Stimulated activated CD8-positive, alpha-beta memory T cell treated with anti-CD3 and anti-CD28 coated beads, Interleukin-15, amount 100 ng/mL, for 4 hours (primary cell): Measurements from ENCODE around the gene MYNN.

Source experiments
- DNase-seq, 2 donors: peaks; one replicate each; pipeline ENCODE4 v3.0.0-alpha.2; 2020; ENCODE audit warnings: low read depth in 2 of 2

Gene MYNN

GRCh38 chr3:169777822-169778221 is 4.6 kb downstream of the MYNN start:
- no peak for DNase-seq

DNA sequence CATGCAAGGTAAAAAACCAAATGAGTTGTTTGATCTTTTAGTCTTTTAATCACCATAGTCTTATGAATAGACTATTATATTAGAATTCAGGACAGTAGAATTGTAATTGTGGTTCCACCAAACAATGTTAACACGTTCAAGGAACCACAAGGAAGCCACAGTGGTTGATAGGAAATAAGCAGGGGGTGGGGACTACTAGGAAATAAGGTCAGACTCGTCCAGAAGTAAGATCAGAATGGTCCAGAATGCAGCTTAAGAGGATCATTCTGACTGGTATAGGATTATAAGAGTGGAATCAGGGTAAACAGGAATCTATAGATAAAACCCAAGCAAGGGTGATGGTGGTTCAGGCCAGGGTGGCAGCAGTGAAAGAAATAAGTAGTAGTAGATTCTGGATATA is 7.5 kb downstream of the MYNN start:
- DNase-seq, result no peak

GRCh38 chr3:169781209-169781855 is 8.1 kb downstream of the MYNN start:
- no peak for DNase-seq

DNA sequence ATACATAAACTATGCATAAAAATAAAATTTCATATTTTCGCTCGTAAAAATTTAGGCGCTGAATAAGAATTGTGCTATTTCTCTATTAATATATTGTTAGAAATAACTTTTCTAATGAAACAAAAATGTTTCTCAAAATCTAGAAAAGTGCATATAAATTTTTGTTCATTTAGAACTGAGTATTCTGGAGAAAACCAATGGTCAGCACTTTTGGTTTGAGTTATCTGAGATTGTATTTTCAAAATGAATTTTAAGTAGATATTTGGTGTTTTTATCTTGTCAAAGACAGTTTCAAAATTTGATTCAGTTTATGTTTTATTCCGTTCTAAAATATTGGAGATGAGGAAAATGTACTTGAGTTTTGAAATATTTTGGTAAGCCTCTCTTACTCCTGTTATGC is 13.9 kb downstream of the MYNN start:
- no peak for DNase-seq

DNA sequence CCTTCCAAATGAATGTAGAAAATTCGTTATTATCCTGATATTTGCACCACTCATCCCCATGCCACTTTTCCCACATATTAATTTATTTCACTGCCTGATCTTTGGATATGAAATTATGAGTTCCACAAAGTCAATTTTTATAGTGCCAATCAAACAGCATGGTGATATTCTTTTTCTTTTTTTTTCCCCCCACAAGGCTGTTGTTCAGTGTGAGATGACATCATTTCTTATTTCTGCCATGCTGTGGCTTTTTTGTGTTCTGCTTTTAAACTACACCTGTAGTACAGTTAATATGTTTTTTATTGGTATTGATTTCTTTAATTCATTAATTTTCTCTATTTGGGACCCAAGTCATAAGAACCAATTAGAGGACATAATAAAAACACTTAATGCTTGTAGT is 14.6 kb downstream of the MYNN start:
- DNase-seq, result no peak

DNA sequence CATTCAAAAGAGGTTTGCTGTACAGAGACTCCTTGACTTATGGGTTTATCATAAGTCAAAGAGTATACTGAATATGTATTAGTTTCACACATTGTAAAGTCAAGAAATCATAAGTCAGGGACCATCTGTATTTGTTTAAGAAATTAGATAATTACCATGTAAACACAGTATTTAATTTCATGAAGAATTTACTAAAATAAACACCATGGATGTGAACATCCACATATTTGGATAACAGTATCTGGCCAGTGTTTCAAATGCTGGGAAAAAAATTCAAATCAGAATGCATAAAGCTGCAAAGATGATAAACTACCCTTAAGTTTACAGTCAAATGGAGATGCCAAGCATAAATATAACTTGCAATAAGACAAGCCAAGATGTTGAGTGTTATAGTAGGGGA is 17.0 kb downstream of the MYNN start:
- no peak for DNase-seq

DNA sequence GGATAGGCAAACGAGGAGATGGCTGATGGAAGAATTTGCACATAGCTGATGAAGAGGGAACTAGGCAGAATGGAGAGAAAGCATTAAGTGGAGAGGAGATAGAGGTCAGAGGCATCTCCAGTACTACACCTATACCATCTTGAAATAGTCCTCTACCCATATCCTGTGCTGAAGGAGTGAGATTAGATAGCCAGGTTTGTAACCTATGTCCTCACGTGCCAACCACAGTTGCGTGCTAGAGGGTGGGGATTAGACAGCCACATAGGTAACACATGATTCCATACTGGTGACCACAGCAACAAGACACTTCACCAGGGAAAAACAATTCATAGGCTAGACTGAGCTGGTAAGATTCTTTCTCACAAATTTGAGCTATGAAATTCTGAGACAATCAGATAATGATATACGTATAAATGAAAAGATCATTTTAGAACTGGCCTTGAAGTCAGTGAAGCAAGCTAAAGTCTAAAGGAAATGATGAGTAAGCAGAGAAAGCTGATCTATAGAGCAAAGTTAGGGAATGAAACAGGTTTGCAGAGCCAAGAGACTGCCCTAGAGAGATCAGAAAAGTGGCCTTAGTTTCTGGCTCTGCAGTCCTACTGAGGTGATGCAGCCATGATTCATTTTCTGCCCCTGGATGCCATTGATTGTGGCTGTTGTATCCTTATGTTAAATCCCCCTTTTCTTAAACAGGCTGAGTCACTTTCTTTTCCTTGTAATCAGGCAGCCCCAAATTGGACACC is 17.7 kb downstream of the MYNN start:
- no peak for DNase-seq

DNA sequence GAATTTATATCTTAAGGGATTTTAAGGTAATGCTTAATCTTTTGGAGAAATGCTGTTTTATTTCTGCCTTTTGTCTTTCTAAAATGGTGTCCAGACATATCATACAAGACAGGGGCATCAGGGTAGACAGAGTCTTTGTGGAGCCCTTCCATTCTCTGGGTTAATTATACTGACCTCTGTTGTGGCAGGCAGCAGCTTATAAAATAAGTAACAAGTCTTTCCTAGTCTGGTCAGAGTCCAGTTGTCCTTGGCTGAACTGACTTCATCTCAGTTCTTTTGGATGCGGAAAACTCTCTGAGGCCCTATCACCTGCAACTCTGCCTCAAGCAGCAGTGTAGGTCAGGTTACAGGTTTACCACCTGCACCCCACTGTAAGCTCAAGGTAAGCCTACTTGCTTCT is 19.2 kb downstream of the MYNN start:
- DNase-seq, result no peak

GRCh38 chr3:169804681-169805080 is 31.5 kb downstream of the MYNN start:
- DNase-seq, result no peak

DNA sequence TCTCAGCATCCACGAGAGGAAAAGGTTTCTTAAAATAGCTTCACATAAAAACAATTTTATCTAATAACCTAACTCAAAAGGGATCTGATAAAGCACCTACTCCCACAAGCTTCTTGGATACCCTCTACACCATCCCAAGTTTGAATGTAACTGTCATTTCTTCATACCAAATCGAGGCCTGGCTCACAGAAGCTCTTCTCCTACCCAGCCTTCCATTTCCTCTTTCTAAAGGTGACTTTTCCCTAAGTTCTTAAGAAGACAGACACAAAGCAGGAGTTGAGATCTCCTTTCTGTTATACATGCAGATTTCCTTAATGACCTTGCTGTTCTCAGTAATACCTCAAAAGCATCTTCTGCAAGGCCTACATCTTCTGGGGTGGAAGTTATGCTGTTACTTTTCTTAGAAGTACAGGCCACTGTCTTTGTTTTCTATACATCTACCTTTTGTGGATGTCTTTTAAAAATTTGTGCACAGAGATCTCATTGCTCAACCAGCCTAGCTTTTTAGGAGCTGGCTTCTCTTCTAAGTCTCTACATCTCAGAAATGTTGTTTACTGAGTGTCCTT is 36.1 kb downstream of the MYNN start:
- no peak for DNase-seq

- no peak for DNase-seq
Observed at GRCh38 chr3:169811631-169812331, 38.6 kb downstream of the MYNN start.

GRCh38 chr3:169812332-169813235 is 39.4 kb downstream of the MYNN start, which contains the start of the genes LRRC34 and LRRIQ4:
LRRC34 (minus strand) TSS chr3:169812904; CDS start chr3:169812548, 356 bp downstream.
LRRIQ4 (plus strand) TSS chr3:169812870; CDS start chr3:169821922, 9,052 bp downstream.
- peak; percentile 36 to 54 for DNase-seq

- no peak for DNase-seq
Observed at GRCh38 chr3:169813278-169813677, 40.1 kb downstream of the MYNN start.

DNA sequence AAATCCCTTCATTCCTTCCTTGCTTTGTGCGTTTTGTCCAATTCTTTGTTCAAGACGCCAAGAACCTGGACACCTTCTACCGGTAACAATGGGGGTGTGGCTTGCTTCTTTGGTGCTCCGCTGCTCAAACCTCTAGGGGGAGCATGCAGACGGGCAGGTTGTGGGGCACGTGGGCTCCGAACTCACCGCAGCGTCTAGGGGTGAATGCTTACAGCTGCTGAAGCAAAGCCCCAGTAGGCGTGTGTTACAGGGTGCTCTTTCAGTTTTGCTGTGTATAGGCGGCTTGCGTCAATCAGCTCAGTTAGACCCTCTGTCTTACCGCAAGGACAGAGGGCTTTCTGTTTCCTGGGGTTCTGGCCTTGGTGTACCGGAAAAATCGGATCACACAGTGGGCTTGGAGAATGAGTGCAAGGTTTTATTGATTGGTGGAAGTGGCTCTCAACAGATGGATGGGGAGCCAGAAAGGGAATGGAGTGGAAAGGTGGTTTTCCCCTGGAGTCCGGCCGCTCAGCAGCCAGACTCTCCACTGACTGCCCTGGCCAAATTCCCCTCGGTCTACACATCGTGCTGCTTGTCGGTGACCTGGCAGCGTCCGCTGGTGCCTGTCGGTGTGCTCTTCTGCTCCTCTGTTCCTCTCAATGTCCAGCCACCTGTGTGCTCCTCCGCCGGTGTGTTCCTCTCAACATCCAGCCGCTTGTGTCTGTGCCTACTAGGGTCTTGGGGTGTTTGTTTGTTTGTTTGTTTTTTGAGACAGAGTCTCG is 40.7 kb downstream of the MYNN start:
- peak; percentile 54 to 69 for DNase-seq

DNA sequence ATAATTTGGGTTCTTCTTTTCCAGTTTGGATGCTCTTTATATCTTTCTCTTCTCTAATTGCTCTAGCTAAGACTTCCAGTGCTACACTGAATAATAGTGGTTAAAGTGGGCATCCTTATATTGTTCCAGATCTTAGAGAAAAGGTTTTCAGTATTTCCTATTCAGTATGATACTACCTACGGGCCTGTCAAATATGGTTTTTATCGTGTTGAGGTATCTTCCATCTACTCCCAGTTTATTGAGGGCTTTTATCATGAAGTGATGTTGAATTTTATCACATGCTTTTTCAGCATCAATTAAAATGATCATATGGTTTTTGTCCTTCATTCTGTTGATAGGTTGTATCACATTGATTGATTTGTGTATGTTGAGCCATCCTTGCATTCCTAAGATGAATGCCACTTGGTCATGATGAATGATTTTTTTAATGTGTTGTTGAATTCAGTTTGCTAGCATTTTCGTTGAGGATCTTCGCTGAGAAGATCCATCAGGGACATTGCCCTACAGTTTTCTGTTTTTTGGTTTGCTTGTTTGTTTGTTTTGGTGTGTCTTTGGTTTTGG is 42.5 kb downstream of the MYNN start:
- DNase-seq, result no peak

- DNase-seq, result no peak
Observed at GRCh38 chr3:169818316-169818715, 45.1 kb downstream of the MYNN start.

DNA sequence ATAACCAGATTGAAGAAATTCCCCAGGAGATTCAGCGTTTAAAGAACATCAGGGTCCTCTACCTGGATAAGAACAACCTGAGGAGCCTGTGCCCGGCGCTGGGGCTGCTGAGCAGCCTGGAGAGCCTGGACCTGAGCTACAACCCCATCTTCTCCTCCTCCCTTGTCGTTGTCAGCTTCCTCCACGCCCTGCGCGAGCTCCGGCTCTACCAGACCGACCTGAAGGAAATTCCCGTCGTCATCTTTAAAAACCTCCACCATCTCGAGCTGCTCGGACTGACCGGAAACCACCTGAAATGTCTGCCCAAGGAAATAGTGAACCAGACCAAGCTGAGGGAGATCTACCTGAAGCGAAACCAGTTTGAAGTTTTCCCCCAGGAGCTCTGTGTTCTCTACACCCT is 48.9 kb downstream of the MYNN start:
- no peak for DNase-seq

DNA sequence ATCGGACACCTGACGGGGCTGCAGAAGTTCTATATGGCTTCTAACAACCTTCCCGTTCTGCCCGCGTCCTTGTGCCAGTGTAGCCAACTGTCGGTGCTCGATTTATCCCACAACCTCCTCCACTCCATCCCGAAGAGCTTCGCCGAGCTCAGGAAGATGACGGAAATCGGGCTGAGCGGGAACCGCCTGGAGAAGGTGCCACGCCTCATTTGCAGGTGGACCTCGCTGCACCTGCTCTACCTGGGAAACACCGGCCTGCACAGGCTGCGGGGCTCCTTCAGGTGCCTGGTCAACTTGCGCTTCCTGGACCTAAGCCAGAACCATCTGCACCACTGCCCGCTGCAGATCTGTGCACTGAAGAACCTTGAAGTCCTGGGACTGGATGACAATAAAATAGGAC is 49.3 kb downstream of the MYNN start:
- no peak for DNase-seq

GRCh38 chr3:169822983-169823382 is 49.8 kb downstream of the MYNN start:
- no peak for DNase-seq

DNA sequence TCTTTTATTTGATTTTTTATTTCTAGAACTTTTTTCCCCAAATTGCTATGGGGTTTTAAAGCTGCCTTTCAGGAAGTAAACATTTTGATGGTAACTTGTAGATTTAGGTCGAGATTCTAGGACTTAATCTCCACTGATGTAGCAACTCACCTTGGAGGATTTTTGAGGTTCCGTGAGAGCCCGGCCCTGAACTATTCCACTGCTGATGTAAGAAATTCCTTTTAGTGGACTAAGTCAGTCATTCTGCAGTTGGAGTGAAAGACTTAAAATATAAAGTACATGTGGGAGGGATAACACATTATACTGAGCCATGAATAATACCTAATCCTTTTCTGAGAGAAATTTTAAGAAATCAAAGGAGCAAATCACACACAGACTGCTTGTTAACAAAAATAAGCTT is 52.1 kb downstream of the MYNN start:
- DNase-seq, result no peak
